H4 (cell line): ENCODE data around the gene ARHGEF40. TPM values are rescaled to one million over a fixed set of nuclear protein-coding genes. Genes with fewer than 3 reads are reported as not detected.
A peak's percentile ranks its signal among the peaks of the same experiment; 100 is the strongest.
"Not testable (repeated sequence)": the region's sequence is repeated elsewhere in the genome, so short reads cannot be mapped to it uniquely, and the experiment has no call there.

Source experiments
- DNase-seq: peaks from one replicate; pipeline ENCODE4 v3.0.0-alpha.2; 2015; ENCODE audit warnings: low spot score
- total RNA-seq: library from RNA; depleted of rRNA; stranded (reverse); fragments of >200 nt; shearing (Covaris generic); gene quantifications from 2 replicates; pipeline ENCODE4 v1.2.3, GENCODE V29; 2014

ARHGEF40 gene
- total RNA-seq, 1 experiment from 2014 or later, result 15.4 TPM

GRCh38 chr14:21039585-21040369 is 30.3 kb upstream of the ARHGEF40 start:
- peak; percentile 49 for DNase-seq

- DNase-seq, result no peak
Observed at GRCh38 chr14:21040370-21040925, 29.7 kb upstream of the ARHGEF40 start.

DNA sequence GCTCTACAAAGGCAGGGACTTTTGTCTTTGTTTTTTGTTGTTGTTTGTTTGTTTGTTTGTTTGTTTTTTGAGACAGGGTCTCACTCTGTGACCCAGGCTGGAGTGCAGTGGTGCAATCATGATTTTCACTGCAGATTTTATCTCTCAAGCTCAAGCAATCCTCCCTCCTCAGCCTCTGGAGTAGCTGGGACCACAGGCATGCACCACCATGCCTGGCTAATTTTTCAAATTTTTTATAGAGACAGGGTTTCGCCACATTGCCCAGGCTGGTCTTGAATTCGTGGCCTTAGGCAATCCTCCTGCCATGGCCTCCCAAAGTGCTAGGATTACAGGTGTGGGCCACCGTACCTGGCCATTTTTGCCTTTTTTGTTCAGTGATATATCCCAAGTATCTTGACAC is 29.2 kb upstream of the ARHGEF40 start:
- DNase-seq, result not testable (repeated sequence)

GRCh38 chr14:21041676-21042433 is 28.2 kb upstream of the ARHGEF40 start, which contains the start of gene RNASE7:
Gene RNASE7 (plus strand): TSS chr14:21042362. CDS start chr14:21042993, 631 bp downstream.
- DNase-seq, result no peak

DNA sequence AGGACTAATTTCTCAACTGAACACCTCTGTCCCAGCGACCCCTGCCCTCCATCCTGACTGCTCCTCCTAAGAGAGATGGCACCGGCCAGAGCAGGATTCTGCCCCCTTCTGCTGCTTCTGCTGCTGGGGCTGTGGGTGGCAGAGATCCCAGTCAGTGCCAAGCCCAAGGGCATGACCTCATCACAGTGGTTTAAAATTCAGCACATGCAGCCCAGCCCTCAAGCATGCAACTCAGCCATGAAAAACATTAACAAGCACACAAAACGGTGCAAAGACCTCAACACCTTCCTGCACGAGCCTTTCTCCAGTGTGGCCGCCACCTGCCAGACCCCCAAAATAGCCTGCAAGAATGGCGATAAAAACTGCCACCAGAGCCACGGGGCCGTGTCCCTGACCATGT is 27.2 kb upstream of the ARHGEF40 start:
- no peak for DNase-seq

GRCh38 chr14:21043387-21043973 is 26.6 kb upstream of the ARHGEF40 start:
- DNase-seq, result no peak

DNA sequence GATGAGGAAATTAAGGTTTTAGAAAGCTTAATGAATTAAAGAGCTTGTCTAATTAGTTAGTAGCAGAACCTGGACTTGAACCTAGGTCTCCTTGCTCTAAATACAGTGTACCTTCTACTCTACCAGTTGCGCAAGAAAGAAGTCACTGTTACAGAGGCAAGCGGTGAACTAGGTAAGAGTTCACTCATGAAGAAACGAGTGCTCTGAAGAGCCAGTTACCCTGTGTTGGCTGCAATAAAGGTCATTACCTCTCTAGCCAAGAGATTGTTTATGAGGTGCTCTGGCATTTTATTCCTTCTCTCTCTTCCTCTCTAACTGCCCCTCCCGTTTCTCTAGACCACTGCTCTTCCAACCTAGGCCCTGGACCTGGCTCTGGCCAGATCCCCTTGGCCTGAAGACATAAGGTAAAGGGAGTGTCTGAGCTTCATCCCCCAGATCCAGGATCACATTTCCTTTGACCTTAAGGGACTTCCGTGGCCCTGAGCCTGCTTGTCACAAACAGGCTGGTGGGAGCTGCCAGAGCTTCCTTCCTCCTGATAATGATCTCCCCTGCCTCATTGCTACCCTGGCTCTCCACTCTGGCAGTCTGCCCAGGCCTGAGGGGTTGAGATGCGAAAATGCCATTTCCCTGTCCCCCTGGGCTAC is 26.0 kb upstream of the ARHGEF40 start:
- DNase-seq, result no peak

GRCh38 chr14:21047378-21047781 is 22.7 kb upstream of the ARHGEF40 start:
- DNase-seq, result no peak

DNA sequence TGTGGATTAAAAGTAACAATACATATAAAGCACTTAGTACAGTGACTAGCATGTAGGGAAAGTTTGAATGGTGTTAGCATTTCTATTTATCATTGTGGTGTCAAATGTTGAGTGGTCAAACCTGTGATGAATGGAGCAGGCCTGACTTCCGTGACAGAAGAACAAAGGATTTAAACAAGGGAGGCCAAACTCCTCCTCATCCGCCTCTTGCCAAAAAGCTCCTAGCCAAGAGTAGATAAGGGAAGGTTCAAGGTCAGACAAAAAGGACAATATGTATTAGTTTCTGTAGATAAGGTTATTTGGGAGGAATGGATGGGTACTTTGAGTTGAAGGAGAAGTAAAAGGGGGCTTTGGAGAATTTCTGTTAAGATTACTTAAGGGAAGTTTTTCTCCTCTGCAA is 21.5 kb upstream of the ARHGEF40 start:
- DNase-seq, result no peak

- no peak for DNase-seq
Observed at GRCh38 chr14:21049271-21049673, 20.8 kb upstream of the ARHGEF40 start.

DNA sequence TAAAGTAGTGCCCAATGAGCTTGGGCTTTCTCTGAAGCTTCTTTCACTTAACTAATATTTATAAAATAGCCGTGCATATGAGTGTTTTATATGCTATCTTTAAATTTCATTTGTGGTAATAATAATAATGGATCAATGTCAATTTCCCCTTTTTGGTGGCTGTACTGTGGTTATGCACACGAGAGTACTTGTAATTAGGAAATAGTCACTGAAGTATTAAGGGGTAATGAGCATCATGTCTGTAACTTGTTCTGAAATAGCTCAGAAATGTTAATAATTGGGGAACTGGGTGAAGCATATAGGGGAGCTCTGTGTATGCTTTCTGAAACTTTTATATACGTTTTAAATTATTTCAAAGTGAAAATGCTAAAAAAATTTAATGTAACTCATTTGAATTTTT is 19.5 kb upstream of the ARHGEF40 start:
- no peak for DNase-seq

DNA sequence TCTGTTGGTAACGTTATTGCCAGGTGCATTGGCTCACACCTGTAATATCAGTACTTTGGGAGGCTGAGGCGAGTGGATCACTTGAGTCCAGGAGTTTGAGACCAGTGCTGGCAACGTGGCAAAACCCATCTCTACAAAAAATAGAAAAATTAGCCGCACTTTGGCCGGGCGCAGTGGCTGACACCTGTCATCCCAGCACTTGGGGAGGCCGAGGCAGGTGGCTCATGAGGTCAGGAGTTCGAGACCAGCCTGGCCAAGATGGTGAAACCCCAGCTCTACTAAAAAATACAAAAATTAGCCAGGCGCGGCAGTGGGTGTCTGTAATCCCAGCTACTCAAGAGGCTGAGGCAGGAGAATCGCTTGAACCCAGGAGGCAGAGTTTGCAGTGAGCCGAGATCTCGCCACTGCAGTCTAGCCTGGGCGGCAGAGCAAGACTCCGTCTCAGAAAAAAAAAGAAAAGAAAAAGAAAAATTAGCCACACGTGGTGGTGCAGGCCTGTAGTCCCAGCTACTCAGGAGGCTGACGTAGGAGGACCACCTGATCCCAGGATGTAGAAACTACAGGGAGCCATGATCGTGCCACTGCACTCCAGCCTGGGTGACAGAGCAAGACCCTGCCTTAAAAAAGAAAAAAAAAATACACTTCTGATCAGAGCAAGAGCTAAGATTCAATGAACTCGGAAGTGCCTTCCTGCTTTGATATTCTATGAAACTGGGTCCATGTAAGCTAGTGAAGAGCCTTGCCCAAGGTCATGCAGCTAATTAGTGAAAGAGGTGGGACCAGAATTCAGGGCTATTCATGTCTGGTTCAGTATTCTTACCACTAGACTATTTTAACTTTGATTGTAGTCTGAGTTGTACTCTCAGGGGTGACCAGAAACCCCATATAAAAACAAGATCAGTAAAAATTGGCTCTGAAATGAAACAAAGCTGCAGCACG is 16.7 kb upstream of the ARHGEF40 start:
- no peak for DNase-seq

DNA sequence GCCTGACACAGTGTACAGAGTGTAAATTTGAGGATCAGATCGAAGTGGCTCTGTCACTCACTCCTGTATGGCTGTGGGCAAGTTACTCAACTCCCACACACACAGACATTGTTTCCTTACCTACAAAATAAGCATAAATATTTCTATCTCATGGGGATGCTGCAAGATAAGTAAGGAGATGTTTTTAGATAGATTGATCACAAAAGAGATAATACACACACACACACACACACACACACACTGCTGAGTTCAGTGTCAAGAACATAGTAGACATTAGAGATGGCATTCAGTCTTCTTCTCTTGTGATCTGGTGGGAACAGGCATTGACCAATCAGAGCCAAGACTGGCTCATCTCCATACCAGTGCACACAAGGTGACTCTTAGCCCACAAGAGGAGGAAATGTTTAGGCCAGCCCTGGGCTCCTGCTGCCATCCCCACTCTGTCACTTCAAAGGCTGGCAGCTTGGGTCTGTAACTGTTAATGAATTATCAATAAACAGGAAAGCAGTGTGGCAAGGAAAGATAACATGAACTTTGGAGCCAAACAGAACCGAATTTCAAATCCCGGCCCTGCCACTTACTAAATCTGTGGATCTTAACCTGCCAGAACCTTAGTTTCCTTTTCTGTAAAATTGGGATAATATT is 15.9 kb upstream of the ARHGEF40 start:
- no peak for DNase-seq

- DNase-seq, result no peak
Observed at GRCh38 chr14:21054768-21055145, 15.3 kb upstream of the ARHGEF40 start.

DNA sequence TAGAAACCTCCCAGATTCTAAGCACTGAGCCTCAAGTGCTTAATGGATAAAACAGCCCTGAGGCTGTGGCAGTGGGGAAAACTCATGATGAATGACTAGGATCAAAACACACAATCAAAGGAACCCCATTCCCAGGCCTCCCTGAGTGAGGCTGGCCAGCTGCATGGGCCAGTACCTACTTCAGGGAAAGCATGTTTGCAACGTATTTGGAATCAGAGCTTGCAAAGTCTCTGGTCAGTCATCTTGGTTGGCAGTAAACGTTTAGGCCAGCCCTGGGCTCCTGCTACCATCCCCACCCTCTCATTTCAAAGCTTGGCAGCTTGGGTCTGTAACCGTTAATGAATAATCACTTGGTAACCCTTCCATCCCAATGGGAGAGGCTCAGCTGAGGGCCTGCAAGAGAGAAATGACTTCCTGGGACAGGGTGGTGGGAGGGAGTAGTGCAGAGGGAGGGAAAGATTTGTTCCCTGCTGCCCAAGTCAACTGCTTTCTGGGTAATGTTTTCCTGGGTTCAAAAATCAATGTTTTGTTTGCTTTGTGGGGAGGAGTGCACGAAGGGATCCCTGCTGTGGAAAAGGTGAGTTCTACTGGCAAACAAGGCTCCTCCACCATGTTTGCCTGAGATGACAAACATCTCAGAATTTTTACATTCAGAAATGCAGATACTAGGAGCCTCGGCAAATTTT is 14.5 kb upstream of the ARHGEF40 start:
- DNase-seq, result no peak

DNA sequence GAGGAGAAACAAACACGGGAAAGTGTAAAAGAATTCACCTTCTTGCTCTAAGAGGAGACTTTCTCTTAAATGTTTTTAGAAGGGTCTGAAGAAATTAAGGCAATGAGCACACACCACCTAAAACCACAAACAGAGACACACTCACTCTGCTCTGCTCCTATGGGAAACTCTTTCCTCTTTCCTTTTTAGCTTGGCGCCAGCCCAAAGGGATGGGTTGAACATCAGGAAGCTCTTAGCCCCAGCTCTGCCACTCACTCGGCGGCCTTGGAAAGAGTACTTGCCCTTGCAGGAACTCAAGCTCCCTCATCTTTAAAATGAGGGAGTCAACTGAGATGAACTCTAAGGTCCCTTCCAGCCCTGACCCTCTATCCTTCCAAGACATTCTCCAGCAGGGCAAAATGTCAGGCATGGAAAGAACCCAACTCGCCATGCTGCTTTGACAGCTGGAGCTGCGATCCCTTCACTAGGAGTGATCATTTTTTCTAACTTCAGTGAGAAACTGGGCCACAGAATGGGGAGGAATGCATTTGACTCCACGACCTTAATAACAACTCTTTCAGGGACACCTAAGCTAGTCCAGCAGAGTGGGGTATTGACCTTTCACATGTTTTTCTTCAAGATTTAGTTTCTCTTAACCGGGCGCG is 13.5 kb upstream of the ARHGEF40 start:
- DNase-seq, result no peak

DNA sequence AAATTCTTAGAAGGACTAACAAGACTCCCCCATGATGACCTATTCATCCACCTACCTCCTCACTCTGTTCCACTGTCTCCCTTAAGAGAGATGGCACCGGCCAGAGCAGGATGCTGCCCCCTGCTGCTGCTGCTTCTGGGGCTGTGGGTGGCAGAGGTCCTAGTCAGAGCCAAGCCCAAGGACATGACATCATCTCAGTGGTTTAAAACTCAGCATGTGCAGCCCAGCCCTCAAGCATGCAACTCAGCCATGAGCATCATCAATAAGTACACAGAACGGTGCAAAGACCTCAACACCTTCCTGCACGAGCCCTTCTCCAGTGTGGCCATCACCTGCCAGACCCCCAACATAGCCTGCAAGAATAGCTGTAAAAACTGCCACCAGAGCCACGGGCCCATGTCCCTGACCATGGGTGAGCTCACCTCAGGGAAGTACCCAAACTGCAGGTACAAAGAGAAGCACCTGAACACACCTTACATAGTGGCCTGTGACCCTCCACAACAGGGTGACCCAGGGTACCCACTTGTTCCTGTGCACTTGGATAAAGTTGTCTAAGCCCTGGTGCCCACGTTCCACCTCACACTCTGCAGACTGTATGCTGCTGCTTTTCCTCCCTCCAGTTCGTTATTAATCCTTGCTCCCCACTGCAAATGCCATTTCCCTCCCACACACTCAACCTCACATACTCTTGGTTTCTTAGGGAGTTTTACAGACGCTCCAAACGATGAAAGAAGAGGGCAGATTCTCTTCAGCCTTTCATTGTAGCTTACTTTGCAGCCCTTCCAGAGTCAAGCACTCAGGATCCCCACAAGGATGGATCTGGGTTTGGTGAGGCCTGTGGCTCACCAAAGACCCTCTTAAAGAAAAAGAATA is 12.1 kb upstream of the ARHGEF40 start, which contains the start of gene RNASE8:
Gene RNASE8, plus strand, starts transcription at position 20 of the 873 bp plus-strand sequence. Its CDS starts 71 bp downstream, at position 91.
- DNase-seq, result peak; percentile 29

DNA sequence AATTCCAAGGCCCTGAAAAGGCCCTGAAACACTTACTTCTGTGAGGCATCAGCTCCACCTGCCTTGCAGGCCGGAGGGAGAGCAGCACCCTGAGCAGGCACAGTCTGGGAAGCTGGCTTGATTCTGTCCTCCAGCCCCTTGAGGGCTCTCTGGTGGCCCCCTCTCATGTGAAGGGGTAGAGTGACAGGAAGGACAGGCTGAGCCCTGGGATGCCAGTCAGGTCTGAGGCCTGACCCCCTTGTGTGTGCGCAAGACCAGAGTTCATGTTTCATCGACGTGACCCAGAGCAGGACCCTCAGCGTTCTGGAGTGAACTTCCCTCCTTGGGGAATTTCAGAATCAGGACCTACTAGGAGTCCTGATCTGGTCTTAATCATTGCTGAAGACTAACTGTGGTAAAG is 11.2 kb upstream of the ARHGEF40 start:
- no peak for DNase-seq
